H1 (cell line): ENCODE data around the gene AK6. TPM values are rescaled to one million over a fixed set of nuclear protein-coding genes. Genes with fewer than 3 reads are reported as not detected.
"Not testable (repeated sequence)": the region's sequence is repeated elsewhere in the genome, so short reads cannot be mapped to it uniquely, and the experiment has no call there.

Experiments used
- CTCF ChIA-PET: fragments of 300-600 bp; sonication (Branson Sonifier 250); formaldehyde crosslinking; loops from one replicate; lab custom pipeline; 2021; ENCODE audit not compliant: partially characterized antibody; lab: Charles Lee
- POLR2A ChIA-PET: fragments of 300-600 bp; sonication (Branson Sonifier 250); formaldehyde crosslinking; loops from one replicate; lab custom pipeline; 2021; ENCODE audit warnings: inconsistent platforms; ENCODE audit not compliant: partially characterized antibody; lab: Charles Lee
- DNase-seq, 2 experiments: peaks; one replicate each; pipeline versions ENCODE4 v3.0.0 to v3.0.0-alpha.2; 2010 to 2022; ENCODE audit warnings: low spot score in 2 of 2, low read depth in 1 of 2, mixed read lengths in 1 of 2
- FAIRE-seq: peaks from 2 replicates; lab custom pipeline; 2011; peaks lifted over from hg19 to GRCh38; lab: Jason Lieb, UNC
- H2AFZ ChIP-seq: 2 replicates; pipeline ENCODE4 v1.8.1; 2012; ENCODE audit warnings: low read length, inconsistent platforms
- H2AK5ac ChIP-seq: 2 replicates; pipeline ENCODE4 v1.6.1; 2013; ENCODE audit warnings: low read depth, low read length
- H2BK120ac ChIP-seq: replicated peaks from 2 replicates; pipeline ENCODE3; 2013; ENCODE audit warnings: low read depth, low read length, inconsistent platforms
- H2BK12ac ChIP-seq: 2 replicates; pipeline ENCODE4 v1.6.1; 2013; ENCODE audit warnings: low read depth, low read length
- H2BK15ac ChIP-seq: 2 replicates; pipeline ENCODE4 v1.6.1; 2013; ENCODE audit warnings: low read length
- H2BK20ac ChIP-seq: 2 replicates; pipeline ENCODE4 v1.6.1; 2013; ENCODE audit warnings: low read length
- H2BK5ac ChIP-seq: 2 replicates; pipeline ENCODE4 v1.6.1; 2013; ENCODE audit warnings: low read depth, low read length
- H3K14ac ChIP-seq: 2 replicates; pipeline ENCODE4 v1.6.1; 2013; ENCODE audit warnings: inconsistent platforms; ENCODE audit not compliant: insufficient read length
- H3K18ac ChIP-seq: 2 replicates; pipeline ENCODE4 v1.6.1; 2013; ENCODE audit warnings: low read length; ENCODE audit errors: extremely low read depth
- H3K23ac ChIP-seq: 2 replicates; pipeline ENCODE4 v1.6.1; 2013; ENCODE audit warnings: inconsistent platforms; ENCODE audit not compliant: insufficient read length
- H3K23me2 ChIP-seq: 2 replicates; pipeline ENCODE4 v1.6.1; 2013; ENCODE audit warnings: low read depth, low read length
- H3K27ac ChIP-seq: 2 replicates; pipeline ENCODE4 v1.6.1; 2011; ENCODE audit warnings: low read depth, low read length, inconsistent platforms
- H3K27me3 ChIP-seq, 4 experiments: replicated peaks in 1 of 4; 1 replicate in 1 of 4; 2 replicates in 3 of 4; pipeline versions ENCODE4 v1.6.1 to v1.8.1; 2011 to 2013; ENCODE audit warnings: low read length in 3 of 4, mild to moderate bottlenecking in 3 of 4, inconsistent platforms in 2 of 4, mixed read lengths in 2 of 4, moderate library complexity in 1 of 4; ENCODE audit not compliant: control insufficient read depth in 3 of 4, insufficient read depth in 3 of 4; ENCODE audit errors: extremely low read depth in 1 of 4
- H3K36me3 ChIP-seq, 4 experiments: 2 replicates each; pipeline versions ENCODE4 v1.6.1 to v1.8.1; 2011 to 2013; ENCODE audit warnings: mild to moderate bottlenecking in 4 of 4, low read length in 3 of 4, moderate library complexity in 2 of 4, control low read depth in 1 of 4, inconsistent platforms in 1 of 4; ENCODE audit not compliant: insufficient read depth in 4 of 4, control insufficient read depth in 2 of 4
- H3K4ac ChIP-seq: replicated peaks from 2 replicates; pipeline ENCODE3; 2013; ENCODE audit warnings: low read length, low read depth, mixed read lengths, inconsistent platforms; ENCODE audit not compliant: insufficient read length
- H3K4me1 ChIP-seq, 4 experiments: replicated peaks in 1 of 4; 1 replicate in 1 of 4; 2 replicates in 3 of 4; pipeline versions ENCODE4 v1.6.1 to v1.8.1; 2011 to 2013; ENCODE audit warnings: low read length in 3 of 4, inconsistent platforms in 2 of 4, mixed read lengths in 1 of 4; ENCODE audit not compliant: insufficient read depth in 4 of 4, control insufficient read depth in 3 of 4
- H3K4me2 ChIP-seq, 2 experiments: 2 replicates each; pipeline versions ENCODE4 v1.6.1 to v1.8.1; 2011 to 2013; ENCODE audit warnings: low read depth in 2 of 2, low read length in 2 of 2, control low read depth in 1 of 2, inconsistent platforms in 1 of 2, mild to moderate bottlenecking in 1 of 2; ENCODE audit not compliant: insufficient read depth in 1 of 2
- H3K4me3 ChIP-seq, 4 experiments: fragments of 200-600, 300-600 bp in 1 of 4; sonication (generic), shearing (Covaris generic), sonication (Bioruptor Twin) in 1 of 4; 2 replicates each; pipeline versions ENCODE4 v1.5.1 to v1.8.1; 2011 to 2016; ENCODE audit warnings: low read length in 4 of 4, low read depth in 3 of 4, control low read depth in 2 of 4, inconsistent platforms in 2 of 4, mild to moderate bottlenecking in 2 of 4, mixed read lengths in 1 of 4, moderate library complexity in 1 of 4; ENCODE audit not compliant: insufficient read depth in 2 of 4; ENCODE audit errors: extremely low read depth in 1 of 4
- H3K56ac ChIP-seq: replicated peaks from 2 replicates; pipeline ENCODE3; 2013; ENCODE audit warnings: low read depth, mild to moderate bottlenecking, mixed read lengths, low read length, inconsistent platforms; ENCODE audit not compliant: insufficient read length
- H3K79me1 ChIP-seq: 2 replicates; pipeline ENCODE4 v1.6.1; 2013; ENCODE audit warnings: low read depth, low read length, control low read depth
- H3K79me2 ChIP-seq, 2 experiments: 2 replicates each; pipeline versions ENCODE4 v1.6.1 to v1.8.1; 2012 to 2013; ENCODE audit warnings: low read length in 2 of 2, mild to moderate bottlenecking in 2 of 2, inconsistent platforms in 1 of 2; ENCODE audit not compliant: insufficient read depth in 2 of 2, control insufficient read depth in 1 of 2
- H3K9ac ChIP-seq, 4 experiments: replicated peaks in 1 of 4; 1 replicate in 1 of 4; 2 replicates in 3 of 4; pipeline versions ENCODE4 v1.6.1 to v1.8.1; 2011 to 2013; ENCODE audit warnings: low read depth in 3 of 4, low read length in 3 of 4, control low read depth in 2 of 4, mild to moderate bottlenecking in 2 of 4, moderate library complexity in 2 of 4, inconsistent platforms in 1 of 4; ENCODE audit errors: extremely low read depth in 1 of 4
- H3K9me3 ChIP-seq, 2 experiments: 2 replicates each; pipeline versions ENCODE4 v1.6.1 to v1.8.1; 2012 to 2013; ENCODE audit warnings: mild to moderate bottlenecking in 2 of 2, moderate library complexity in 2 of 2, control low read depth in 1 of 2, inconsistent platforms in 1 of 2, low read depth in 1 of 2, low read length in 1 of 2, mixed read lengths in 1 of 2; ENCODE audit not compliant: insufficient read depth in 2 of 2
- H4K20me1 ChIP-seq, 2 experiments: replicated peaks in 1 of 2; 2 replicates each; pipeline versions ENCODE3 to v1.8.1; 2011 to 2013; ENCODE audit warnings: inconsistent platforms in 2 of 2, low read length in 2 of 2, mild to moderate bottlenecking in 1 of 2; ENCODE audit not compliant: insufficient read depth in 2 of 2, control insufficient read depth in 1 of 2
- H4K5ac ChIP-seq: 2 replicates; pipeline ENCODE4 v1.6.1; 2013; ENCODE audit warnings: low read length, low read depth, mixed read lengths, inconsistent platforms; ENCODE audit not compliant: insufficient read length
- H4K8ac ChIP-seq: 2 replicates; pipeline ENCODE4 v1.8.0; 2013; ENCODE audit warnings: mild to moderate bottlenecking, moderate library complexity, low read length, inconsistent platforms; ENCODE audit not compliant: insufficient read depth; ENCODE audit errors: extremely low read depth
- H4K91ac ChIP-seq: replicated peaks from 2 replicates; pipeline ENCODE3; 2013; ENCODE audit warnings: low read length, mixed read lengths, inconsistent platforms; ENCODE audit not compliant: insufficient read length
- WGBS, 2 experiments: shearing (Covaris generic) in 1 of 2; methylation state at CpG; one replicate each; pipeline versions ENCODE4 v1.1.6 to v1.1.7; 2013 to 2015; ENCODE audit warnings: low lambda C conversion rate in 2 of 2, mixed read lengths in 2 of 2, inconsistent platforms in 1 of 2, low coverage in 1 of 2, missing lambda C conversion rate in 1 of 2; ENCODE audit not compliant: insufficient replicate concordance in 2 of 2, insufficient coverage in 1 of 2, insufficient read length in 1 of 2; ENCODE audit errors: extremely low coverage in 1 of 2, missing lambda C conversion rate in 1 of 2; 5-methylcytosine and 5-hydroxymethylcytosine counted together
- polyA plus RNA-seq, 7 experiments: library from polyadenylated mRNA; depleted of rRNA in 3 of 7; stranded (reverse) in 5 of 7; unstranded in 2 of 7; fragments of >200 nt in 5 of 7; fragments of 200-250 nt in 2 of 7; gene quantifications; 1 replicate in 5 of 7; 2 replicates in 1 of 7; 4 replicates in 1 of 7; pipeline versions ENCODE4 v1.2.1 to v1.2.3, GENCODE V29; 2011 to 2013; ENCODE audit warnings: missing spikeins in 2 of 7, mixed read lengths in 2 of 7
- total RNA-seq: library from RNA; stranded (reverse); fragmentation: NEBNext Ultra II Directional; extraction: Animal tissue kit (Norgen Biotek cat#: 25700); gene quantifications from 2 replicates; pipeline ENCODE4 v1.2.1, GENCODE V29; 2021

Gene AK6
- total and polyA plus RNA-seq, 2 of the 8 experiments (the other 6 are each of a cell fraction or from before 2014, with no cell fraction given): 22.5 to 51.2 TPM

GRCh38 chr5:69370335-69370734 lies 1.0 kb upstream of the AK6 start:
- not testable (repeated sequence) for H2BK15ac ChIP-seq, FAIRE-seq, H3K9me3 ChIP-seq, H3K23me2 ChIP-seq, H4K91ac ChIP-seq, H2BK5ac ChIP-seq, H3K56ac ChIP-seq, H3K4me1 ChIP-seq, H3K4ac ChIP-seq, H3K14ac ChIP-seq, H4K5ac ChIP-seq, H3K23ac ChIP-seq, H4K20me1 ChIP-seq, H2AFZ ChIP-seq, H3K18ac ChIP-seq, DNase-seq, H3K79me1 ChIP-seq, H3K27me3 ChIP-seq, H2BK20ac ChIP-seq, H4K8ac ChIP-seq, H2AK5ac ChIP-seq, H2BK120ac ChIP-seq, H2BK12ac ChIP-seq
- ChIA-PET POLR2A (interaction anchor here (0.8 to 1.3 kb wide), 7 partner anchors 43 to 277 kb away, joined by 3 to 5 read pairs (median 3); partner anchors contain the start of genes MARVELD2 and SLC30A5), CTCF (interaction anchor here (1.3 kb wide), 1 partner anchor 104 kb away, joined by 3 read pairs; no protein-coding TSS in a partner anchor)
- peaks cover 6 to 25% (median 12%) of the 10 kb centered on the region in 4 experiments; a peak in 7 of 8 replicates for H3K36me3 ChIP-seq
- H3K4me2 ChIP-seq: peak overlapping the region; percentile 51 to 69
- peak overlapping the region; percentile 83 to 95 (median 88) for H3K4me3 ChIP-seq
- peaks cover 16 to 59% of the 10 kb centered on the region in 2 experiments for H3K79me2 ChIP-seq
- H3K27ac ChIP-seq: peak overlapping the region; percentile 99; the same call in 1 of the 2 replicates
- peak overlapping the region; percentile 13 to 98 (median 92); a peak in 6 of 7 replicates for H3K9ac ChIP-seq
- WGBS, 2 experiments: 11% methylated on average over 16 of the region's 16 CpGs; no CpG with 5 or more reads in 1 of the 2 experiments
